C4-2B (cell line): Measurements from ENCODE around the gene PREPL.

Experiments
- CTCF ChIP-seq: fragments of 450-650 bp; conservative IDR thresholded peaks from 2 replicates; pipeline ENCODE4 v1.5.1; 2017; ENCODE audit warnings: mild to moderate bottlenecking
- ZFX ChIP-seq: fragments of 450-650 bp; IDR thresholded peaks from 2 replicates; pipeline ENCODE4 v1.6.1; 2017

GRCh38 chr2:44283116-44283666 is 78.1 kb downstream of the PREPL start:
- TF ChIP-seq CTCF (no peak), ZFX (no peak)
